ENCODE measurements around the gene HNRNPM. TPM values are rescaled to one million over a fixed set of nuclear protein-coding genes. Genes with fewer than 3 reads are reported as not detected.

Gene HNRNPM
- total RNA-seq, 1 experiment from 2014 or later: 468 TPM

DNA sequence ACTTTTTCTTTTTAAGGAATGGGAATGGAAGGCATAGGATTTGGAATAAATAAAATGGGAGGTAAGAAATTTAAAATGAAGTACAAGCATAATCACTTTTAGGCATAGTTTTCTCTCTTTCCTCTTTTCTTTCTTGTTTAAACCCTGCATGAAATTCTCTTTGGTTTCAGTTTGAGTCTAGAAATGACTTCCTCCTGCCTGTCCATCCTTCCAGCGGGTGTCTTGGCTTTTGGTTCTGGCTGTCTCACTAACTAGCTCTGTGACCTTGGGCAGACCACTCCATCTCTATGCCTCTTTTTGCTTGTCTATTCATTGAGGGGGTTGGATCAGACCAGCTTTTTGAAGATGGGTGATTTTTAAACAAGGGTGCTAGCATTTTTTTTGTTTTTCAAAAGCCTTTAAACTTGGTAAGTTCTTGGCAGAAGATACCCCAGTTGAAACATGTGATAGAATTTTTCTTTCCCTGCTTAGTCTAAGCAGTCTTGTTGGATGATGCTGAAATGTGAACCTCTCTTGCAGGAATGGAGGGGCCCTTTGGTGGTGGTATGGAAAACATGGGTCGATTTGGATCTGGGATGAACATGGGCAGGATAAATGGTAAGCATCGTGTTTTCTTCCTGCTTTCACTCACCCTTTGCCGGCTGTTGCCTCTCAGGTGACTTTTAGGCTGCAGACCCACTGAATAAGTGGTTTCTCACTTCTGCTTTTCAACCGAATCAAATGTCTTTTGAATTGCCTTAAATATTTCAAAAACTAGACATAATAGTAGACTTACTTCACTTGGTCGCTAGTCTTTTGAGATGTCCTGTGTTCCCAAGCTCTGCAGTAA is 29.1 kb downstream of the HNRNPM start:
- H2BK120ac ChIP-seq (ENCODE audit: low read depth, low read length, poor library complexity, severe bottlenecking): no peak overlapping the region
- H2BK5ac ChIP-seq (ENCODE audit: insufficient read length, low read length): no peak overlapping the region
- no peak overlapping the region for H2AFZ ChIP-seq (ENCODE audit: low read length)
- no peaks in the 10 kb centered on the region for H3K27me3 ChIP-seq (ENCODE audit: insufficient read depth, low read length)
- no peak overlapping the region for H2AK5ac ChIP-seq (ENCODE audit: insufficient read length, low read length)
- no peaks in the 10 kb centered on the region for H3K4me1 ChIP-seq (ENCODE audit: insufficient read depth, low read length)
- peak overlapping the region; percentile 14 to 45 (median 27); a peak in 3 of 7 replicates for H3K27ac Mint-ChIP-seq
- peaks cover 5% of the 10 kb centered on the region for H3K79me1 ChIP-seq (ENCODE audit: insufficient read depth, low read depth, low read length, poor library complexity, severe bottlenecking)
- no peaks in the 10 kb centered on the region for H3K23me2 ChIP-seq (ENCODE audit: insufficient read length, low read depth, low read length, poor library complexity, severe bottlenecking)
- no peak for DNase-seq
- H3K18ac ChIP-seq (ENCODE audit: insufficient read length, low read depth, low read length): no peak overlapping the region
- no peaks in the 10 kb centered on the region for H3K9me3 Mint-ChIP-seq
- peaks cover 40% of the 10 kb centered on the region; the same call in 1 of the 2 replicates for H3K79me2 ChIP-seq (ENCODE audit: insufficient read depth, low read length)
- H3K14ac ChIP-seq (ENCODE audit: insufficient read depth, low read length): no peak overlapping the region
- H3K23ac ChIP-seq (ENCODE audit: insufficient read length, low read depth, low read length): no peak overlapping the region
- H3K4ac ChIP-seq (ENCODE audit: low read depth, low read length): no peak overlapping the region
- H4K5ac ChIP-seq (ENCODE audit: insufficient read length, low read depth, low read length): no peak overlapping the region
- no peak overlapping the region for H3K4me2 ChIP-seq (ENCODE audit: insufficient read depth, insufficient read length, low read length)
- no peak overlapping the region for H3K4me3 Mint-ChIP-seq
- H3K4me1 Mint-ChIP-seq: 0 out of 4 replicates have a peak, but pooled peaks cover 0 to 6% of the 10 kb centered on the region in 2 experiments
- H4K8ac ChIP-seq (replicated peaks; ENCODE audit: insufficient read length, low read depth, low read length): no peak overlapping the region
- TF ChIP-seq, protein P1, sequence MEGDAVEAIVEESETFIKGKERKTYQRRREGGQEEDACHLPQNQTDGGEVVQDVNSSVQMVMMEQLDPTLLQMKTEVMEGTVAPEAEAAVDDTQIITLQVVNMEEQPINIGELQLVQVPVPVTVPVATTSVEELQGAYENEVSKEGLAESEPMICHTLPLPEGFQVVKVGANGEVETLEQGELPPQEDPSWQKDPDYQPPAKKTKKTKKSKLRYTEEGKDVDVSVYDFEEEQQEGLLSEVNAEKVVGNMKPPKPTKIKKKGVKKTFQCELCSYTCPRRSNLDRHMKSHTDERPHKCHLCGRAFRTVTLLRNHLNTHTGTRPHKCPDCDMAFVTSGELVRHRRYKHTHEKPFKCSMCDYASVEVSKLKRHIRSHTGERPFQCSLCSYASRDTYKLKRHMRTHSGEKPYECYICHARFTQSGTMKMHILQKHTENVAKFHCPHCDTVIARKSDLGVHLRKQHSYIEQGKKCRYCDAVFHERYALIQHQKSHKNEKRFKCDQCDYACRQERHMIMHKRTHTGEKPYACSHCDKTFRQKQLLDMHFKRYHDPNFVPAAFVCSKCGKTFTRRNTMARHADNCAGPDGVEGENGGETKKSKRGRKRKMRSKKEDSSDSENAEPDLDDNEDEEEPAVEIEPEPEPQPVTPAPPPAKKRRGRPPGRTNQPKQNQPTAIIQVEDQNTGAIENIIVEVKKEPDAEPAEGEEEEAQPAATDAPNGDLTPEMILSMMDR (conservative IDR thresholded peaks at IDR 0.05): no peak
- no peak overlapping the region for H3K9ac ChIP-seq (ENCODE audit: extremely low read depth, insufficient read length, low read length)
- no peak overlapping the region for H3T11ph ChIP-seq (ENCODE audit: low read length)
- H2BK12ac ChIP-seq (ENCODE audit: insufficient read length, low read depth, low read length): no peak overlapping the region
- no peak overlapping the region for H3K27ac ChIP-seq (ENCODE audit: insufficient read length, low read depth, low read length)
- H4K20me1 ChIP-seq (ENCODE audit: control insufficient read depth, insufficient read depth, insufficient read length): no peaks in the 10 kb centered on the region
- no peak overlapping the region for H2BK20ac ChIP-seq (ENCODE audit: low read depth, low read length, poor library complexity, severe bottlenecking)
- no peaks in the 10 kb centered on the region for H3K9me3 ChIP-seq (ENCODE audit: control insufficient read depth, low read depth, low read length)
- no peak overlapping the region for H4K91ac ChIP-seq (ENCODE audit: insufficient read length, low read depth, low read length)
- WGBS (ENCODE audit: extremely low coverage, insufficient read length, low lambda C conversion rate): no CpG with 5 or more reads among the region's 6 CpGs
- peaks cover 70 to 93% (median 93%) of the 10 kb centered on the region in 3 experiments for H3K36me3 Mint-ChIP-seq (ENCODE audit: insufficient read depth in 1 of 3, low read depth in 3 of 3)
- no peaks in the 10 kb centered on the region; the same call in 1 of the 2 replicates for H3K27me3 Mint-ChIP-seq (ENCODE audit: low read depth)
- H2BK15ac ChIP-seq (ENCODE audit: low read depth, low read length): no peak overlapping the region
- no peak overlapping the region for H3K56ac ChIP-seq (ENCODE audit: insufficient read length, low read depth, low read length)

Data from H9 (cell line).